Measurements from ENCODE around the gene DICER1.

GRCh38 chr14:95190857-95191256 lies 33.5 kb upstream of the DICER1 start:
- TF ChIP-seq CTCF (conservative IDR thresholded peaks at IDR 0.05; ENCODE audit: low read length) (no peak), EZH2phosphoT487 (IDR thresholded peaks at IDR 0.05; ENCODE audit: borderline replicate concordance) (no peak)

Measured in Loucy (cell line).